ENCODE measurements around the gene MRPL46.

GRCh38 chr15:88497109-88497765 is 30.0 kb upstream of the MRPL46 start:
- no peak for TF ChIP-seq CTCF (IDR thresholded peaks at IDR 0.05)
- TF ChIP-seq EP300 (IDR thresholded peaks at IDR 0.05), result no peak
- no peak for TF ChIP-seq POLR2A (IDR thresholded peaks at IDR 0.05)

All from tibial nerve (tissue), 4 donors.